NK-92 (cell line): ENCODE measurements around the gene CFAP46.
"Not testable (repeated sequence)": the region's sequence is repeated elsewhere in the genome, so short reads cannot be mapped to it uniquely, and the experiment has no call there.

ENCODE experiments used
- DNase-seq: peaks from one replicate; lab custom pipeline; 2025; ENCODE audit not compliant: unreplicated experiment; lab: John Stamatoyannopoulos, UW

CFAP46 gene

DNA sequence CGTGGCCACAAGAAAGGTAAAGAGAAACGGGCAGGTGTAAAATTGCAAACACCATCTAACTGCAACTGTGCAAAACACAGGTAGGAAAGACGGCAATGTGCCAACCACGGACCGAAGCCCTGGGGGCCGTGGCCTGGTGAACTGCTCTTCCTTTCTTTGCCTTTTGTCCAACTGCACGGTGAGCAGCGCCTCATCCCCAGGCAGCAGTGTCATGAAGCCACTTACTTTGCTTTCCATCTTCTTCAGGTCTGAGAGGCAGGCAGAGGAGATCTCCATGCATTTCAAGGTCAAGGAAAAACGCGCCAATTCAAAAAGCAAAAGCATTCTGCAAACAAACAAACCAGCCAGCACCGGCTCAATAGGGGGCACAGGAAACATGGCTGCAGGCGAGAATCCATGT is 12.9 kb downstream of the CFAP46 start:
- DNase-seq = no peak

DNA sequence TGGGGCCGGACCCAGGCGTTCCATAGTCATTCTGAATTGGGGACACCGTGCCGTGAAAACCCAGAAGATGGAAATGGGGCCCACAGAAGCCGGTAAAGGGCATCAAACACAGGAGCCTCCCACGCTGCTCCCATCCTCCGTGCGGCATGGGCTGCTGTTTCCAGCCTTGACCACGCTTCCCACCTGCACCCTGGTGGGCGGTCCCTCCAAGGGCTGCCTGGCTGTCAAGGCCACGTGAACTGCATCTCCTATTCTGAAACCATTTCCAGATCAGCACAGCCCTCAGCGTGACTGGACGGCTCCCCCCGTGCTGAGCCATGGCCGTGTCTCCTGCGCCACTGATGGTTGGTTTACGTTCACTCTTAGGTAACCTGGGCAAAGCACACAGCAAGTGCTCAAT is 14.1 kb downstream of the CFAP46 start:
- no peak for DNase-seq

DNA sequence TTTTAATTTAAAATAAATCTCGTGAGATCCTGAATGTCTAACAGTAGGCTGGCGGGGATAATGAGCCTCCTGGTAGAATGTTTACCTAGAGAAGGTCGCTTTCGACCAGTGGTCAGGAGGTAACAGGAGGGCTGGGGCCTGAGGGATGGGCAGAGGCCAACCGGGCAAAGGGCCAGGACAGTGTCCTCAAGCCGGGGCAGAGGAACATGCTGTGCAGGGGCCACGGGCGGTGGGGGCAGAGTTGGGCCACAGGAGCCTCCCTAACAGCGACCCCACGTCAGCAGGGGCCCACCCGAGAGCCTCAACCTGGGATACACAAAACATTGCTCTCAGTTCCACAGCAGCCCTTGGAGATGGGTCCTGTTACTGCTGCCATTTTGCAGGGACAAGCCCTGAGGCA is 14.5 kb downstream of the CFAP46 start:
- no peak for DNase-seq

DNA sequence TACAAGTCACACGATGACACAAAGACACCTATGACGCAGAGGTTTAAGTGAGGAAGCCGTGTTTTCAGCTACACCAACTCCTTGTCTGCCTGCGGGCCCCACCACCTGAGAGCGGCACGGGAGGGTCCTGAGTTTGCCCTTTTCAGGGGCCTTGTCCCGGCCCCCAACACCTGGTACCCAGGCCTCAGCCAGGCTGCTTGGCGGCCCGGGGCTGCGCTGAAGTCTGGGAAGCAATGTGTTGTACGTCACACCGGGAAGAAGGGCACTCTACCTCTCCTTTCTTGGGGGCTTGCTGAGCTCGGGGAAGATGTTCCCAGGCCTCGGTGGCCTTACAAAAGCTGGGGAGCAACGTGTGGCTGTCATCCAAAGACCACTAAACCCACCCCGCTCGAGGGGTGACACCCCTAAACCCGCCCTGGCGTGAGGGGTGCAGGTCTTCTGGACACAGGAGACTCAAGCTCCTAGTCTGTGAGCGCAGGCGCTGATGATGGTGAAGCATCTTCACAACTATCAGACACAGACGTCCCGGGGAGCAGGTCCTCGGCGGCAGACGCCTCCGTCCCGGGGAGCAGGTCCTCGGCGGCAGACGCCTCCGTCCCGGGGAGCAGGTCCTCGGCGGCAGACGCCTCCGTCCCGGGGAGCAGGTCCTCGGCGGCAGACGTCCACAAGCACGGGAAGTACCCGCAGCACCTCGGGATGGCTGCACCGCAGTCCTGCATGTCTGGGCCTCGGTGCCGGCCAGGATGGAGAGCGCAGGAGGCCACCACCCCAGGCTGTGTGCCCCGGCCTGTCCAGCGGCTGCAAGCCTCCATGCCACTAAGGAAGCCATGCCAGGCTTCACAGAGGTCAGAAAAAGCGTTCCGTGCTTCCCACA is 15.4 kb downstream of the CFAP46 start:
- DNase-seq = no peak

DNA sequence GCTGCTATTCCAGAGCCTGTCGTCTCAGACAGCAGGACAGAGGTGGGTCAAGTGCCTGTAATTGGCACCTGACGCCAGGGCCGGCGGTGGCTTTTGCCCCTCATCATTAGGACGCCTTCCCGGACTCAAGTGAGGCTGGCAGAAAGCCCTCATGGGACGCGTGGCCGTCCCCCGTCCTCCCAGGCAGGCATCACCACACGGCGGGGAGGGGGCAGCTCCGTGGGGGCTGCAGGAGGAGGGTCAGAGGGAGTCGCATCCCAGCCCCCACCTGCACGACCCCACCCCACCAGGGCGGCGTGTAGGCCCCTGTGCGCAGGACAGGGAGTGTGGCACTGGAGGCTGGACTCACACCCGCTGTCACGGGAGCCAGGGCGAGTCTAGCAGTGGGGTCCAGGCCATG is 16.3 kb downstream of the CFAP46 start:
- DNase-seq = no peak

DNA sequence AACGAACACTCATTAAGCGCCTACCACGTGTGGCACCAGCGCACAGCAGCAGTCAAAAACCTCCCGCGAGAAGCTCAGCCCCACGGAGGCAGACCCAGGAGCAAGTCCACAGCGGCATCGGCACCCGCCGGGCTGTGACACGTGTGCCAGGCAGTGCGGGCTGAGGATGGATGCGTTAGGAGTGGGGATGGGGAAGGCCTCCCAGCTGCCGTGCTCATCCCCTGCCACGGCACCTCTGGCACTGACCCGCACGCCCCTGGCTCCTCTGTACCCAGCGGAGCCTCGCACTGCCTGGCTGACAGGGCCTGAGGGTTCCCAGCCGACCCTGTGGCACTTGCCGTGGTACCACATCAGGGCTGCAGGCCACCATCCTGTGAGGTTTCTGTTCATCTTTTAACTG is 16.8 kb downstream of the CFAP46 start:
- DNase-seq = no peak

DNA sequence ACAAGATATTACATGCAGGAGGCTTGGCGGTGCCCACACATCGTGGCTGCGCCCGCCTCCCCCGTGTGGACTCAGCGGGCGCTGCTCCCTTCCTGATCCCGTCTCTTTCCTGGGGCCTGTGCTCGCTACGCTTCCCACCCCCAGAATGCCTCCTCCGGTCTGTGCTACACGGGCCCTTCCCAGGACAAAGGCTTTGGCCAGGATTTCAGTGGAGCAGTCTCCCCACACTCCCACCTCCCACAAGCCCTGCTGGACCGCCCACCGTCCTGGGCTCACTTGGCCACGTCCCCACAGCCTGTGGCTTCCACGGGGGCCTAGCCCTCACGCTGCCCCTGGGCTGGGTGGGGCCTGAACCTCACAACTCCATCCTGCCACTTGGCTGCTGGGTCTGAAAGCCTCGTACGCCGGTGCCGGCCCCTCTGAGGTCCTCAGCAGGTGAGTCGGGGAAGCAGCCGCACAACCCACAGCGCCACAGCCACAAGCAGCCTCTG is 17.3 kb downstream of the CFAP46 start:
- no peak for DNase-seq

DNA sequence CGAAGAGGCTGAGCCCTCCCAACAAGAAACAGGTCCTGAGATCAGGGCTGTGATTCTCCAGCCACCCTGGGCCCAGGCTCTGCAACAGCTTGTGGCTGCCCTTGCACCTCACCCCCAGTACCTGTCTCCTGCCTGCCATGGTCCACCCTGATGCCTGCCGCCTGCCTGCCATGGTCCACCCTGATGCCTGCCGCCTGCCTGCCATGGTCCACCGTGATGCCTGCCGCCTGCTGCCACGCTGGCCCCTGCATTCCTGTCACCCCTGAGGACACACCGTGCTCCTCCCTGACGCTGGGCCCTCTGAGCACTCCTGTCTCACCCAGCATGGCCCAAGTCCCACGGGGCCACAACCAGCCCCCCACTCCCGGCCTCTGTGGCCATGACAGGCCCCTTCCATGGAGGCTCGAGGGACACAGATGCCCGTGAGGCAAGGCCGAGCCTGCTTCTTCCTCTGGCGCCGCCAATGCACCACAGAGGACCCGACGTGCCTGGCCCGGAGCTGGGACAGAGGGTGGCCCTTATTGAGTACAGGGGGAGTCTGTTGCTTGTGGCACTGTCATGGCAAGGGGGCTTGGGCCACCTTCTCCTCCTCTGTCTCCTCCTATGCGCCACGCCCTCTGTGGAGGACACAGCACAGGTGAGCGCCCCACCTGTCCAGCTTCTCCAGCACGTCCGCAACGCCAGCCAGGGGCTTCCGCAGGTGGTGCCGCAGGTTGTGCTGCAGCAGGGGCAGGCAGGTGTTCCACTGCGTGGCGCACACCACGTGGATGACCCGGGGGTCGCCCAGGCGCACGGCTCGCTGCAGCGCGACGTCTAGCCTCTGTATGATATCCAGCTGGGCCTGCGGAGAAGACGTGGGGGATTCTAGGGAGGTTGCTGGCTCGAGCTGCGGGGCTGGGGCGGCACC is 18.1 kb downstream of the CFAP46 start:
- no peak for DNase-seq

DNA sequence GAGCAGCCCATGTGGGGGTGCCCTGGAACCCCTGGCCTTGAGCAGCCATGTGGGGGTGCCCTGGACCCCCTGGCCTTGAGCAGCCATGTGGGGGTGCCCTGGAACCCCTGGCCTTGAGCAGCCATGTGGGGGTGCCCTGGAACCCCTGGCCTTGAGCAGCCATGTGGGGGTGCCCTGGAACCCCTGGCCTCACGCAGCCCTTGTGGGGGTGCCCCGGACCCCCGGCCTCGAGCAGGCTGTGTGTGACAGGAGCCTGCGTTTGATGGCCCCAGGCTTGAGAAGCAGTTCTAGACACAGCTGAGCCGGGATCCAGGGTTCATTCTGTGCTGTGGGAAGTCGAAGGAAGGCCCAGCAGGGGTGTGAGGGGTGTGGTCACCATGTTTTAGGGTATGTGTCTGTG is 19.0 kb downstream of the CFAP46 start:
- not testable (repeated sequence) for DNase-seq

DNA sequence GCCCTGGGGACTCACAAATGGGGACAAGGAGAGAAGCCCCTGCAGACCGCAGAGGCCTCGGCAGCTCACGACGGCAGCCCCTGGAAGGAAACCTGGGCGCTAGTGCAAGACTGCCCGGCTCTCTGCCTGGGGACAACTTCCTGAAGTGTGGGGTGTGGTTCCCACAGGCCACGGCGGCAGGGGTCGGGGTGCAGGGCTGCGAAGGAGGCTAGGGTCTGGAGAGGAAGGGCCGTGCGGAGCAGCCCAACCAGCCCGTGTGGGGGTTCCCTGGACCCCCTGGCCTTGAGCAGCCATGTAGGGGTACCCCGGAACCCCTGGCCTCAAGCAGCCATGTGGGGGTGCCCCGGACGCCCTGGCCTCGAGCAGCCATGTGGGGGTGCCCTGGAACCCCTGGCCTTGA is 19.5 kb downstream of the CFAP46 start:
- DNase-seq = no peak

DNA sequence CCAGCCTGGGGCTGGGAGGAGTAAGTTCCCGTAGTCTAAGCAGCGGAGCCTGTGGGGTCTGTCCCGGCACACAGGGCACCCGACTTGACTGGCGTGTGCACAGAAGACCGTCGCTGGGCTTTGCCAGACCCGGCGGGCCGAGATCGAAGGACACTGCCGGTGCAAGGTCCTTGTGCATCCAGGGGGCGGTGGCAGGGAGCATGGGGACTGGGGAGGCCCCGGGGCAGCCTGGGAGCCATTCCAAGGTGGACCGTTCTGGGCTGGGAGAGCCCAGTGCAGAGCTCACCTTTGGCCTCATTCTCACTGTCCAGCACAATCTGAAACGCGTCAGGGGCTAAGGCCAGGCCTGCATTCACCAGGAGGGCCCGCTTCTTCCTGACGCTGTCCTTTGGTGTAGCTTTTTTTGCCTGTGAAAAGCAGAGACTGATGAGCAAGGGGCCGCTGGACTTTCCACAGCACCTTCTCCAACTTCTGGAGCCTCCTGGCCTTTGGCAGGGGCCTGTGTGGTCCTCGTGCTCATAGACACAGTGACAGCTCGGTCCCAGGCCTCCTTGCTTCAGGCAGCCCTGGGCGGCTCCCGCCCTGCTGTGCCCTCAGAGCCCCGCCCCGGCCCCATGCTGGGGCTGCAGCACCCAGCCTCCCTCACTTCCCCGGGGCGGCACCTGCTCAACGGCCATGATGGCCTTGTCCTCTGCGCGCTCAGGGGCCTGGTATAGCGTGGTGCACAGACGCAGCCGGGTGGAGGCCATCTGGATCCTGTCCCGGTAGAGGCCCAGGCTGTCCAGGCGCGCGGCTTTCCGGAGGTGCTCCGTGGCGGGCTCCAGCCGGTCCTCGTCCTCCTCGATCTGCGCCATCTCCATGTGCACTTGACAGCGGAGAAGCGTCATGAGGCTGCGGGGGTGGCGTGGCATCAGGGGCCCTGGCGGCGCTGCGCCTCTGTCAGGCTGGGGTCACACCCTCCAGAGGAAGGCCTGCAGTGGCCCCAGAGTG is 20.3 kb downstream of the CFAP46 start:
- DNase-seq = no peak

DNA sequence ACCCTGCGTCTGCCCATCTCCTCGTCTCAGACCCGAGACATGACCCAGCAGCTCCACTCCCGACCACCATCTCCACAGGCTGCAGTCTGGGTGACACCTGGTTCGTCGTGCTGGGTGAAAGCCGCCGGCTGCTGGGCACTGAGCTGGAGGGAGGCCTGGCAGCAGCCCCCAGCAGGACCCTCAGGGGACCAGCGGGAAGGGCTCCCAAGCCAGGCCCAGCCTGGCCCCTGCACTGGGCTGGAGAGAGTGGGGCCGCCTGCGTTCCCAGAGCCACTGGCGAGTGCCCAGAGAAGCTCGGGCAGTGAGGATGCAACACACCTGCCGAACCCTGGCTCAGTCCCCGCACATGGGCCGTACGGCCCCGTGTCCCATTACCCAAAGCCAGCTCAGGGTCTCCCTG is 21.3 kb downstream of the CFAP46 start:
- DNase-seq = no peak

DNA sequence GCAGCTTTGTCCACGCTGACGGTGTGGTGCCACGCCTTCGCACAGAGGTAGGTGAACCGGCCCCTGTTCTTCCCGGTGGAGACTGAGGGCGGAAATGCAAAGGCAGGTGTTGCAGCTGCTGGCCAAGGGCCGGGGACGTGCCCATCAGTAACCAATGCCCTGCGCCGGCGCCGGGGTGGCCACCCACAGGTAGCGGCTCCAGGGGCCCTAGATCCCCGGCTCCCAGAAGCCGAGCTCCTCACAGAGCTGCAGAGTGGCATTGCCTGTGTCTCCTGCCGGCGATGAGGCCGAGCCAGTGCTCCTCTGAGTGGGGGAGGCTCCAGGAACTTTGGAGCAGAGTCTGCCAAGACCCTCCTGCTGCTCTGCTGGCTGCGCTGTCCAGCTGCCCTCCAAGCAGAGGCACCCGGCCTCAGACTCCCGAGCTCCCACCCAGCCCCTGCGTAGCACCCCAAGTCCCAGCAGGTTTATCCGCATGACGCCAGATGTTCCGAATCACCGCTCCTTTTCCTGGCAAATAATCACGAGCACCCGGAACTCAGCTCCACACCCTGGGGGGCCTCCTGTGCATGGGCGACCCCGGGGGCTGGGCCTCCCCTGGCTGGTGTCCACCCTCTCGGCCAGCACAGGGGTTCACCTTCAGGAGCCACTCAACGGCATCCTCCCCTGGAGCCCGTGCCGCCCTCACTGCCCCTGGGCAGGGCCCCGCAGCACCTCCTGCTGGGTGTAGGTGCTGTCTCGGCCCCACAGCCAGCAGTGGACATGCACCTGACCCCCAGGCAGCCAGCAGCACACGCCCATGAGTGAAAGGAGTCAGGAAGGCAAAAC is 22.1 kb downstream of the CFAP46 start:
- no peak for DNase-seq

DNA sequence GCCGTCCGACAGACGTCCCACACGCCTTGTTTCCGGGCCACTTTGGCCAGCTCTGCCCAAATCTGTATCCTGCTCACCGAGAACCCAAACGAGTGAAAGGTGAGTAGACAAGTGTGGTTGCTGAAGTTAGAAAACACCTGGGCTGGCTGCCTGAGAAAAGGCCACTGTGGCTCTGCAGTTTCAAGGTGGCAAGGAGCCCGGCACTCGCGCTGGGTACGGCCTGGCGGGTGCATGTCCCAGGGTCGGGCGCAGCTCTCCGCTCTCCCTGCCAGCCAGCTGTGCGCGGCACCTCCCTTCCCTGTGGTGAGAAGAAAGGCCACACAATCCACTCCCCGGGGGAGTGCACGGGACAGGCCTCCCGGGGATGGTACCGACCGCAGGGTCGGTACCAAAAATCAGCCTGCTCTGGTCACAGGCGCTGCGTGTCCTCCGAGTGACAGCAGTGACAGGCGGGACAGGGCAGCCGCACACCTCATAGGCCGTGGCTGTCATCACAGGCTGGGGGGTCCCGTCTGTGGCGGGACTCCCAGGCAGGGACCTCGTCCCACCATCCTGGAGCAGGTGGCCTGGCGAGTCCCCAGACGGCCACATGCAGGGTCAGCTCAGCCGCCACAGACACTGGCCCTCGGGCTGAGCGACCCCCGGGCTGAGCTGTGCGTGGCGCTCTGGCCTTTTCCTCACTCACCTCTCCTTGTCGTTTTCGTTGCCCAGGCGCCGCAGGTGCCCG is 22.8 kb downstream of the CFAP46 start:
- DNase-seq = no peak

DNA sequence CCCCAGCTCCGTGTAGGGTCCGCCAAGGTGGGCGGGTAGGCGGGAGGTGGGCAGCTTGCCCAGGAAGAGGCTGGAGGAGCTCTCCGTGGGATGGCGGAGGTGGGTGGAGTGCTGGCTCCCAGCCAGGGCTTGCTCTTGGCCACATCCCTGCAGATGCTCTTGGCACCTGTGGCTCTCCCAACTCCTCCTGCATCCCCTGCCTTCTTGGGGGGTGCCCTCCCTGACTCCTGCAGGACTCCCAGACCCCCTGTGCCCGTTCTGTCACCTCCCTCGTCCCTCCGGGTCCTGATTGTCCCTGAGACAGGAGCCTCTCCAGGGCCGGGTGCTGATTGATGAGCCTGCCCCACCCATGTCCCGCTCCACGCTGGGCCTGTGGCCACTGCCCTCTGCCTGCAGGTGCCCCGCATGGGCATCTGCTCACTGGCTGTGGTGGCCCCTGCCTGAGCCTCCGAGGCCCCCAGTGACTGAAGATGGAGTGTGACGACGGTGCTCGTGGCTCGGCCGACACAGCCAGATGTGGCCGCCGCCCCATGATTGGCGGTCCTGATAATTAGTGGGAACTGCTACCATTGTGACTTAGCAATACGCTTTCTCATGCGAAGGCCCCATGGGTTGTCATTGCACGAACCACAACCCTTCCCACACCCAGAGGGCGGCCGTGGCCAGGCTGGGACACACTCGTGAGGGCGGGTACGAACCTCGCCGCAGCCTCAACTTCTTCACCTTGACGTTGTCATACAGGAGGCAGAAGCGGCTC is 23.6 kb downstream of the CFAP46 start:
- DNase-seq = no peak

DNA sequence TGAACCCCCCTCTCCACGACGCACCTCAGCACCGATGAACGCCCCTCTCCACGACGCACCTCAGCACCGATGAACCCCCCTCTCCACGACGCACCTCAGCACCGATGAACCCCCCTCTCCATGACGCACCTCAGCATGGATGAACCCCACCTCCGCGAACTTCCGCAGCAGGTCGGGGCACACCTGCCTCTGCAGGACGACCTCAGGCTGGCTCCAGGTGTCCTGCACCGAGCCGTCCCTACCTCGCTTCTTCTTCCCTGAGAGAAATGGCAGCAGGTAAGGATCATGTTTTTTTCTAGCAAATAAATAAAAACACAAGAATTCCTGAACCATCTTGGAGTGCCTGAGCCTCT is 24.1 kb downstream of the CFAP46 start:
- no peak for DNase-seq

DNA sequence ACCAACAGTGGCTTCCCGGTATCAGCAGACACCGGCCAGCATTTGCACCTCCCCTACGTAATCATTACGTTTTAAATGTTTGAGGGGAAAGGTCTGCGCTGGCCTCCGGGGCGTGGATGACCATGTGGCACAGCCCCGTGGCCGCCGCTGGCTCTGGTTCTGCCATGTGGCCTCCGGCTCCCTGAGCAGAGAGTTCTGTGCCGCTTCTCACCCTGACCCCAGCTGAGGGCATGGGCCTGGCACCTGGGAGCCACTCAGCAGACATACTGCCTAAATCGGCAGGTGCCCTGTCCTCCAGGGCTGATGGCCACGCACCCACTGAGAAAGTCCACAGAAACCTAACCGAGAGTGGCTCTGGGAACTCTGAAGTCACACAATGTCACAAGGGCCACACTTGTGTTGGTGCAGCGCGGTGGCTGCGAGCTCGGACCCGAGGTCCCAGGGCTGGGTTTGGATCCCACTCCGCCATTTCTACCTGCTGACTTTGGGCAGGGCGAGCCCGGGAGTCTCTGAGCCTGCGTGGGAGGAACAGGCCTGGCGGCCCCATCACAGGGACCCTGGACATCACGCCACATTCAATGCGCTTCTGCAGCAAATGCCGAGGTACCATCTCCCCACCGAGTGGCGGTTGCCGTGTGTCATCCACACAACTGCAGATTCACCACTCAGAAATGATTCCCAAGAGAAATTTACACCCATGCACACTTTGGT is 25.3 kb downstream of the CFAP46 start:
- DNase-seq = no peak

DNA sequence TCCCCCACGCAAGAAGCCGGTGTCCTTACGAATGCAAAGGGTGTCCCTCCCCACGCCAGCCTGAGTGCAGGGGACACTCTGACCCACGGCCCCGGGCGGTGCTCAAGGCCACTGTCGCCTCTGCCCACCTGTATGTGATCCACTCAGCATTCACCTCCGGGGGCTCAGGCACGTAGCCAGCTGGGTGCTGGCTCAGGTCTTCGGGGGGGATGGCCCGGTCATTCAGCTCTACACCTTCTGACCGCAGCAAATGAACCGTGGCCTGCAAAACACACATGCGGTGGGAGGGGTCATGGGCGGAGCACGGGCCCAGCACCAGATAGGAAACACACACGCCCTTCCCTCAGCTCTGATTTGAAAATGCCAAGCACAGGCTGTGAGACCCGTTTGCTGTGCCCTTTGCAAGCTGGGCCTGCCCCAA is 25.9 kb downstream of the CFAP46 start:
- no peak for DNase-seq
